NCI-H345 (cell line): Measurements from ENCODE around the gene PRKN.

ENCODE experiments used
- DNase-seq: peaks from one replicate; lab custom pipeline; 2025; lab: John Stamatoyannopoulos, UW

PRKN gene

GRCh38 chr6:161651949-161652348 lies 1075.6 kb downstream of the PRKN start:
- DNase-seq = no peak

GRCh38 chr6:161649841-161650240 lies 1077.7 kb downstream of the PRKN start:
- DNase-seq = no peak

- no peak for DNase-seq
These were observed 1078.5 kb downstream of the PRKN start for GRCh38 chr6:161649068-161649467.

GRCh38 chr6:161647234-161647633 lies 1080.3 kb downstream of the PRKN start:
- no peak for DNase-seq

- DNase-seq = no peak
These were observed 1083.0 kb downstream of the PRKN start for GRCh38 chr6:161644521-161644920.

- no peak for DNase-seq
These were observed 1086.4 kb downstream of the PRKN start for GRCh38 chr6:161641175-161641574.

GRCh38 chr6:161639772-161640171 lies 1087.8 kb downstream of the PRKN start:
- no peak for DNase-seq

- no peak for DNase-seq
These were observed 1089.9 kb downstream of the PRKN start for GRCh38 chr6:161637658-161638057.

GRCh38 chr6:161636882-161637430 lies 1090.6 kb downstream of the PRKN start:
- DNase-seq = no peak

- no peak for DNase-seq
These were observed 1091.6 kb downstream of the PRKN start for GRCh38 chr6:161635975-161636374.

- DNase-seq = no peak
These were observed 1092.7 kb downstream of the PRKN start for GRCh38 chr6:161634916-161635315.

- DNase-seq = no peak
These were observed 1095.8 kb downstream of the PRKN start for GRCh38 chr6:161631676-161632194.

- DNase-seq = no peak
These were observed 1096.9 kb downstream of the PRKN start for GRCh38 chr6:161630674-161631073.

- DNase-seq = no peak
These were observed 1101.4 kb downstream of the PRKN start for GRCh38 chr6:161626132-161626676.

GRCh38 chr6:161624111-161624510 lies 1103.5 kb downstream of the PRKN start:
- DNase-seq = no peak

- no peak for DNase-seq
These were observed 1104.8 kb downstream of the PRKN start for GRCh38 chr6:161622779-161623178.

- DNase-seq = peak; percentile 12
These were observed 1108.6 kb downstream of the PRKN start for GRCh38 chr6:161618831-161619454.

GRCh38 chr6:161613711-161614110 lies 1113.9 kb downstream of the PRKN start:
- no peak for DNase-seq

- no peak for DNase-seq
These were observed 1118.8 kb downstream of the PRKN start for GRCh38 chr6:161608771-161609170.

GRCh38 chr6:161607696-161608297 lies 1119.8 kb downstream of the PRKN start:
- no peak for DNase-seq

GRCh38 chr6:161602359-161602758 lies 1125.2 kb downstream of the PRKN start:
- no peak for DNase-seq

GRCh38 chr6:161598896-161599295 lies 1128.7 kb downstream of the PRKN start:
- DNase-seq = no peak
